ENCODE measurements around the gene NEK7.
A peak's percentile ranks its signal among the peaks of the same experiment; 100 is the strongest.
"Not testable (repeated sequence)": the region's sequence is repeated elsewhere in the genome, so short reads cannot be mapped to it uniquely, and the experiment has no call there.

The NEK7 gene

DNA sequence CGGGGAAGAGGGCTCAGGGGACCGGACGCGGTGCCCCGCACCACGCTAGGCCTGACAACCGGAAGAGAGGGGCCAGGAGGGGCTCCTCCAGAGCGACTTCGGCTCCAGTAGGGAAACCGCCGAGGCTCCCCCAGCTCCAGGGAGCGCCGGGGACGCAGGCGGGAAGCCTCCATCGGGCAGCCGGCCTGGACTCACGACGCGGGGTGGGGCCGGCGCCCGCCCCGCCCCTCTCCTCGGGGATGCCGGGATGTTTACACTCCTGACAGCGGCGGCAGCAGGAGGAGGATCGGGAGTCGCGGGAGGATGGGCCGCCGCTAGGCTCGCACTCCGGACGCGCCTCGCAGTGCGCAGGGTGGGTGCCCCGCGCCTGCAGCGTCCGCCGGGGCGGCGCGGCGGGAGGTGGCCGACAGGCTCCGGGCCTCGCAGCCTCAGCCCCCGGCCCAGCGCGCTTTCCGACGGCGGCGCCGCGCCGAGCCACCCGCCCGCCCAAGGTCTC lies at the start of gene NEK7:
NEK7 (plus strand) TSS at position 254 of the 496 bp plus-strand sequence. CDS start 75,583 bp downstream, outside the sequence.
- peak; percentile 53 for DNase-seq (ENCODE audit: low read depth)

- no peak for DNase-seq (ENCODE audit: low read depth)
These were observed 49.7 kb upstream of the NEK7 start for GRCh38 chr1:198107091-198107501.

DNA sequence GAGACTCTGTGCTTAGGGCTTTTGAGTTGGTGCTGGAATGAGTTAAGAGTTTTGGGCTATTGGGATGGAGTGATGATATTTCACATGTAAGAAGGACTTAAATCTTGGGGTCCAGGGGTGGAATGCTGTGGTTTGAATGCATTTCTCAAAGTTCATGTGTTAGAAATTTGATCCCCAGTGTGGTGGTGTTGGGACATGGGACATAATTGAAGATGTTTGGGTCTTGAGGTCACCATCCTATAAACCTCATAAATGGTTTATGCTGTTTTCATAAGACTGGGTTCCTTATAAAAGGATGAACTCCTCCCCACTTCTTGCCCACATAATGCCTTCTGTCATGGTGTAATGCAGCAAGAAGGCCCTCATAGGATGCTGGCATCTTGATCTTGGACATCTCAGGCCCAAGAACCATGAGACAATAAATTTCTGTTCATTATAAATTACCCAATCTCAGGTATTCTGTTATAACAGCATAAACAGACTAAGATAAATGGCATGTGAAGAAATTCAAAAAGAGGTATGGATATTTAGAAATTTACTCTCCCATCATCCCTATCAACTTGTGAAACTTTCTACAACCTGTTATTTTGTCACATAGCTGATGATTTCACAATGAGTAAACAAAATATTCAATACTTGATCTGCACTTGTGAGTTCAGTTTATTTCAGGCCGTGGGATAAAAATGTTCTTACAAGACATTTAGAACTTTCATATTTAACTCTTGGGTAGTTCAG lies 48.0 kb upstream of the NEK7 start:
- no peak for DNase-seq (ENCODE audit: low read depth)

DNA sequence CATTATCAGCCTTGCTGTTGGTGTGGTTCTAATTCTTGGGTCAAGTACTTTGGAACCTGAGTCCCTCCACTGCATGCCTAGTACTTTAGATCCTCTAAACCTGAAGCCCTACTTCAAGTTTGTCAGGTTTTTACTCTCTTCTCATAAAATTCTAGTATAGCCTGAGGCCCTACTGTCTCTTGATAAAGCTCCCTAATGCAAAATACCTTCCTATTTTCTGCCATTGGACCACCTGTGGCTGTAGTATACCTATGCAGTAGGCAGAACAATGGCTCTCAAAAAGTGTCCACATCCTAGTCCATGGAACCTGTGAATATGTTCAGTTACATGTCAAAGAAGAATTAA lies 47.5 kb upstream of the NEK7 start:
- DNase-seq (ENCODE audit: low read depth), result no peak

DNA sequence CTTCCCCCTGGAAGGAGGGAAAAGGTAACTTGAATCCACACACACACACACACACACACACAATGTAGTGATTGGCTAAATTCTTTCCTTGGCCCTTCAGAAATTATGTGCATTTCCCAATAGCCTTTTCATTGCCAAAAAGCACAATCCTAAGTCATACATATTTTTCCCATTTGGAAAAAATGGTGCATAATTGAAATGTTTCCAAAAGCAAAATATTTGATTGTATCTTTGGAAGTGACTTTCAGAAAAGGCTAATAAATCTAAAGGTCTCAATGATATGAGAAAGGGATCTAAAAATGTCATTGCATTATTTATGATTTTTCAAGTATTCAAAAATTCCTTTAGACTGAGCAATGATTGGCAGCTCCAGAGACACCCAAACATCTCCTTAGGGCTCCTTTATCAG lies 43.5 kb upstream of the NEK7 start:
- no peak for DNase-seq (ENCODE audit: low read depth)

DNA sequence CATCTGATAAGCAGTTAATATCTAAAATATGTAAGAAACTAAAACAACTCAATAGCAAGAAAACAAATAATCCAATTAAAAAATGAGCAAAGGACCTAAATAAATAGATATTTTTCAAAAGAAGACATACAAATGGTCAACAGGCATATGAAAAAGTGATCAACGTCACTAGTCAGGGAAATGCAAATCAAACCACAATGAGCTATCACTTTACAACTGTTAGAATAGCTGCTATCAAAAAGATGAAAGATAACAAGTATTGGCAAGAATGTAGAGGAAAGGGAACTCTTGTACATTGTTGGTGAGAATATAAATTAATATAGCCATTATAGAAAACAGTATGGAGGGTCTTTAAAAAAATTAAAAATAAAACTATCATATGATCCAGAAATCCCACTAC lies 40.7 kb upstream of the NEK7 start:
- no peak for DNase-seq (ENCODE audit: low read depth)

DNA sequence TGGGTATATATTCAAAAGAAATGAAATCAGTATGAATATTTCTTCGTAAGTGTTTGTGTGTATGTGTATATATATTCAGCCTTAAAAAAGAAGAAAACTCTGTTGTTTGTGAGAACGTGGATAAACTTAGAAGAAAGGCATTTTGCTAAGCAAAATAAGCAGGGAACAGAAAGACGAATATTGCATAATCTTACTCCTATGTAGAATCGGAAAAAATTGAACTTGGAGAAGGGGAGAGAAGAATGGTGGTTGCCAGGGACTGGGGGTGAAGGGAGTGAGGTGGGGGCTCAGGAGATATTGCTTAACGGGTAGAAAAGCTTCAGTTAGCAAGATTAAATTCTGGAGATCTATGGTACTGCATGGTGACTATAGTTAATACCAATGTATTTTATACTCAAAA lies 40.3 kb upstream of the NEK7 start:
- no peak for DNase-seq (ENCODE audit: low read depth)

GRCh38 chr1:198117267-198117666 lies 39.5 kb upstream of the NEK7 start:
- DNase-seq (ENCODE audit: low read depth), result no peak

DNA sequence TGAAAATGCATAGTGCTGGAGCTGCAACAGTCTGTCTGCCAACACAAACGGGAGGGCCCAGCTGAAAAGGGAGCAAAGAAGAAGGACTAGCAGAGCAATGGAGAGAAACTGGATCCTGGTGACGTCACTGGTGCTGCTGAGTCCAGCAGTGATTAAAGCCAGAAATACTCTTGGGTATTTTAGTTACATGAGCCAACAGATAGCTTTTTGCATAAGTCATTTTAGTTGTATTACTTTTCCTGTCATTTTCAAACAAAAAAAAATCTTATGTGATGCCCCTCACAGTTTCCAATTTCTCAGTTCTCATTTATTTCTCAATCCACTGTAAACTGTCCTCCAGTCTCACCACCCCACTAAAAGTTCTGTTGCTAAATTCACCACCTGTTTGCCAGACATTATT lies 38.7 kb upstream of the NEK7 start:
- DNase-seq (ENCODE audit: low read depth), result no peak

GRCh38 chr1:198119906-198120305 lies 36.9 kb upstream of the NEK7 start:
- no peak for DNase-seq (ENCODE audit: low read depth)

DNA sequence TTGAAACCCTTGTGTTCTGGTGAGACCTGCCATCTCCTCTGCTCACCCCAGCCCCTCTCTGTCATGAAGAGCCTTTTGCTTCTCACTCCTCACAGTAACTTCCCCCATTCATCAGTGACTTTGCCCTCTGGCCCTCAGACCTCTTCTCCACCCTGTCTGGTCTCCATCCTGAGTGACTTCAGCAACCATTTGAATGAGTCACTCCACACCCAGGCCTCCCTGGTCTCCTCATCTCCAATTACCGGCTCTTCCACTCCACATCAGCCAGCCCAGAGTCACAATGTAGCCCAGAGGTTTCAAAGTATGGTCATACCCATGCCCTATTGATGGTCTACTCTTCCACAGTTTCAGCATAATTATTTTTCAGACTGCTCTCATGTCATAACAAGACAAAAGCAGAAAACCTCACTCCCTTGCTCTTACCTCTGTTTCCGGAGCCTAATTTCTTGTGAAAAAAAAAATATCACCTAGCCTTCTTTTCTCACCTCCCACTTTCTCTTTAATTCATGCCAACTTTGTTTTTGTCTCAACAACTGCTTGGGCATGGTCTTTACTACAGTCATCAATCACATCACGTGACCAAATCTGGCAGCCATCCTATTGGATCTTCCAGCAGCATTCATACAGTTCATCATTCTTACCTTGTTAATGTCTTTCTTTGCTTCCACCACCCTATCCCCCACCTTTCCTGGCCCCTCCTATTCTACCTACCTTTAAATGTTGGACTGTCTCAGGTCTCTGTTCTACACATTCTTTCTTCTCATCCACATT lies 35.6 kb upstream of the NEK7 start:
- DNase-seq (ENCODE audit: low read depth), result no peak

GRCh38 chr1:198122693-198123092 lies 34.1 kb upstream of the NEK7 start:
- DNase-seq (ENCODE audit: low read depth), result no peak

GRCh38 chr1:198123133-198123532 lies 33.7 kb upstream of the NEK7 start:
- DNase-seq (ENCODE audit: low read depth), result no peak

- no peak for DNase-seq (ENCODE audit: low read depth)
These were observed 32.1 kb upstream of the NEK7 start for GRCh38 chr1:198124673-198125072.

- DNase-seq (ENCODE audit: low read depth), result no peak
These were observed 30.6 kb upstream of the NEK7 start for GRCh38 chr1:198125995-198126735.

DNA sequence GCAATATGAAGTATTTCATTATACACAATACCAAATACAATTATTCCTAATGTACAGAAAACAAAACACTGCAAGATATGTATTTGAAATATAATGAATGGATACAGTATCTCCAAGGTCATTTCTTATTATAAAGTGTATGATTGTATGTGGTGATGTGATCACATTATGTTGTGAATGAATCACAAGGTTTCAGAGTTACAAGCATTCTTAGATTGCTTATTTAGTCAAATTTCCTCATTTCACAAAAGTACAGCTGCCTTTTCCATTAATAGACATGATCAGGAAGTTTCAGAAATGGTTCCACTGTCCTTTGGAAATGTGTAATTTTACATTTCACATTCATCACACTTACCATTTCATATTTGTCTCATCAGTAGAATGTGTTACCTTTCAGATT lies 28.3 kb upstream of the NEK7 start:
- DNase-seq (ENCODE audit: low read depth), result no peak

- DNase-seq (ENCODE audit: low read depth), result not testable (repeated sequence)
These were observed 26.7 kb upstream of the NEK7 start for GRCh38 chr1:198130053-198130452.

- DNase-seq (ENCODE audit: low read depth), result no peak
These were observed 24.6 kb upstream of the NEK7 start for GRCh38 chr1:198132060-198132781.

GRCh38 chr1:198134252-198134651 lies 22.5 kb upstream of the NEK7 start:
- no peak for DNase-seq (ENCODE audit: low read depth)

DNA sequence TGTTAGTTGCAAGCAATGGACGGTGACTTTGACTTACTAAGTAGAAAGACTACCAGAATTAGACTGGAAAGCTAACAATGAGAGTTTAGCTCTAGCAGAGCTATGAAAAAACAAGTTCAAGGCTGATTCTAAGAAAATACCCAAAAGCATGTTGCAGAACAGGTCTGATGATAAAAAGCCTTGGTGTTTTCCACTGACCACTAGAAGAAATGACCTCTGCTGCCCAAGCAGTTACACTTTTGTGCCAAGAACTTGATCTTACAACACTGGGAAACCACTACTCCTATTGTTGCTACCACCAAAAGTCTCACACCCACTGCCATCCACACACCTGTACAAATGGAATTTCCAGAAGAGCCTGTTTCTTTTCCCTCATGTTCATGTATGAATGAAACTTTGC lies 21.4 kb upstream of the NEK7 start:
- DNase-seq (ENCODE audit: low read depth), result no peak

- DNase-seq (ENCODE audit: low read depth), result no peak
These were observed 15.0 kb upstream of the NEK7 start for GRCh38 chr1:198141668-198142351.

- DNase-seq (ENCODE audit: low read depth), result no peak
These were observed 13.0 kb upstream of the NEK7 start for GRCh38 chr1:198143797-198144196.

All from activated T-helper 9 cell treated with anti-CD3 and anti-CD28 coated beads, Interleukin-2, amount 50 U/mL, for 16 hours (primary cell).